Right ventricle myocardium superior (tissue), 1 donor: ENCODE measurements around the gene RFX5. TPM values are rescaled to one million over a fixed set of nuclear protein-coding genes. Genes with fewer than 3 reads are reported as not detected.

Source experiments
- ATAC-seq: fragments of 200-7000 bp; cut with Tn5 transposase; one replicate; pipeline ENCODE4 v1.9.1; 2020; ENCODE audit warnings: mild to moderate bottlenecking; ENCODE audit not compliant: poor library complexity
- DNase-seq: peaks from one replicate; pipeline ENCODE4 v3.0.0-alpha.2; 2020
- intact Hi-C: fragments of 100-400 bp; cut with DNase I; formaldehyde crosslinking; loops from one replicate; pipeline ENCODE4 v1.11.2; 2022
- total RNA-seq: library from RNA; stranded (reverse); fragmentation: NEBNext Ultra II Directional; extraction: Animal tissue kit (Norgen Biotek cat#: 25700); gene quantifications from one replicate; pipeline ENCODE4 v1.2.1, GENCODE V29; 2021
- donor health status: DM: no; HTN: yes; CAD: no; lungs with severe emphysema.

RFX5 gene
- total RNA-seq, 1 donor from 2014 or later, result 16.3 TPM

DNA sequence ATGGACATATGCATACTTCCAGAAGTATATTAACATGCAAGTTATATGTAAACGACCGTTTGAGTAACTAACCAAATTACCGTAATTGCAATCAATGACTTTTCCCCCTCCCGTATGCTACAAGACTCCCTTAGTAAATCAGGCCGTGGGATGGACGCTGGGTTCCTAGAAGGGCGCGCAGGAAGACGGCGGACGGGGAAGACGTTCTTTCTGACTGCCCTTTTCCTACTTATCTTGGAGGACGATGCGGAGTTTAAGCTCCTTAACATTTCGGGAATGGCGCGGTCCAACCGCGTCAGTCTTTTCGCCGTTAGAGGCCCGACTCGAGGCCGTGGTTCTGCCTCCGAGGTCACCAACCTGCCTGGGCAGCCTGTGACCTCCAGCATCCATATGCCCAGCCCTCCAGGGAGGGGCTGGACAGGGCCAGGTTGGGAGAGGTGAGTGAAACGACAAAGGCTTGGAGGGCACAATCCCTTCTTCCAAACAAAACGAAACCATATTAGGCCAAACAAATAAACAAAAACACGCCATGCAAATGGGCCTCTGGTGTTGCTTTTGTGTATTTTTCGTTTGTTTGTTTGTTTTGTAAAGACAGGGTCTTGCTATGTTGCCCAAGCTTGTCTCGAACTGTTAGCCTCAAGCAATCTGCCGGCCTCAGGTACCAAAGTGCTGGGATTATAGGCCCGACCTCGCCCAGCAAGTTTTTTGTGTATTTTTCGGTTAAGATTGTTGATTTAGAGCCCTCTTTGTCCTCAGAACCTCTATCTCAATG, 19.0 kb downstream of the RFX5 start:
- peak; percentile 37 for ATAC-seq
- no peak for DNase-seq
- intact Hi-C loops, result no loop called here

GRCh38 chr1:151327223-151327902, 19.7 kb downstream of the RFX5 start, which contains the start of gene PI4KB:
Gene PI4KB (minus strand): TSS chr1:151327416. CDS start chr1:151316481, 10,935 bp downstream.
- DNase-seq (peak; percentile 89), ATAC-seq (peak; percentile 99)
- intact Hi-C loops, result no loop called here

DNA sequence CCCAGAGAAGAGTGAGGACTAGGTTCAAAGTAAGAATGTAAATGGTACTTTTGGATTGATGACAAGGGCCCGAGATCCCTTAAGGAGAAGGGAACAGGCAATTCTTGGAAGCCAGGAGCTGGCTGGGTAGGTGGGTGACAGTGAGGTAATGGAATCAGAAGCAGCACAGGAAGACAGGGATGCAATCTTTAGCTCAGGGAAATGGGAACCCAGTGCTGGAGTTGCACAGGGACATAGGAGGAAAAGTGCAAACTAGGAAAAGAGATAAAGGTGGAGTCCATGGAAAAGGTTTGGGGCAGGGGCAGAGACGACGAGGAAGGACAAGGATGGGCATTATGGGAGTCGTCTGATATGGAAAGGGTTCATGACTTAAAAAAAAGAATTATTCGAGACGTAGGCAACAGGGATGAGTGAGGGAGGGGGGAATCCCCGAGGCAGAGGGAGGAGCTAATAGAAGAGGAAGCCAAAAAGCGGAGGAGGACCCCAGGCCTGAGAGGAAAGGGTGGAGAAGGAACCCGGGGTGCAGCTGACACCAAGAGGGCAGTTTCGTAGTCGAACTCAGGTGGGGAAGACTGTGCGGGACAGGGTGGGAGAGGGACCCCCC, 20.3 kb downstream of the RFX5 start:
- DNase-seq (peak; percentile 59), ATAC-seq (peak; percentile 68)
- intact Hi-C loops, result no loop called here

DNA sequence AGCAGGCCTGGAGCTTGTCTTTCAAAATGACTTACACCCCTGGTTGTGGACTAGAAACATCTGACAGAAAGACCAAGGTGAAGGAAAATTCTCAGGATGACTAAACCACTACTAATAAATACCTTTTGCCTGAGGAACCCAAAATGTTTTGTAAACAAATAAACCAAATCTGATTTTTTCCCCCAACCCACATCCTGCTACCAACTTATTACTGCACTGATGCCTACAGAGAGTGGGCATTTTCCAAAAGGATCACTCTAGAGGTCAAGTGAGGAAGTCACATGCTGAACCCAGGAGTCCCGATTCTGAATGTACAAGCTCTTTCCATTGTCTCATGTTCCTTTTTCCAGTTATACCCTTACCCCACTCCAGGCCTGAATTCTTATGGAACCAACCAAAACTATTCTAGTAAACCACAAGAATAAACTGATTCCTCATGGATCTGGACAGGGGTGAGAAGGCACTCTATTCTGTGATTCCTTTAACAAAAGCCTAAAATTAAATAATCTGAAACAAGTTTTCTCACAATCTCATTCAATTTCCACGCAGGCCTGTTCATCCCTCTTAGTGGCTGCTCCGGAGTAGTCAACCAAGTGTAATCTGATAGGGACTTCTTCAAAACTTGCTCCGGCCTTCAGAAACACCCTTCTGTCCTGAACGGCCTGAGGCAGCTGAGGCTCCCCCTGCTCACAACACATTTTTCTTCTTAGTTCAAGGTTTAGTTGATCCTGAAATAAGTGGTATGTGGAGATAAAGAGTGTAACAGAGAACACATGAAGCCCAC, 21.2 kb downstream of the RFX5 start:
- intact Hi-C loops, result no loop called here
- DNase-seq (no peak), ATAC-seq (no peak)

- intact Hi-C loops, result no loop called here
- DNase-seq (no peak), ATAC-seq (no peak)
These were observed 21.8 kb downstream of the RFX5 start for GRCh38 chr1:151325231-151325630.

DNA sequence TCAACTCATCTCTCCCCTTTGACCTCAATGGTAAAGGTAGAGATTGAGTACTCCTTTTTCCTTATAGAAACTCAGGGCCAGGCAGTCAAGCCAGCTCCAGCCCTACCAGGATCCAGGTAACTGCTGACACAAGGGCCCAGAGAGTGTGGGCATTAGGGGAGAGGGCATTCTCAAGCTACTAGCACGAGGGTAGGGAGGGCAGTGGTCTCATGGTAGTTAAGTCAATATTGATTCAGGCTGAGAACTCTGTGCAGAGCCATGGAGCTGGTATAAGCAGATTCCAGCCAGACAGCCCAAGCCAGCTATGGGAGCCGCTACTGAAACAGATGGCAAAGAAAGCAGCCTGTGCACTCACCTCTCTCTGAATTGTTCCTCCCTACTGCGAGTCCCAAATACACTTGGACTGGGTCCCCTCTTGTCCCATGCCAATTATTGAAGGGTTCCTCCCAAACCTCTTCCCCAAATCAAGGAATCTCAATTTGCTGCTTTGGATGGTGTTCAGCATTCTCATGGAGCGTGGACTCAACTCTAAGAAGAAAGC, 22.6 kb downstream of the RFX5 start:
- DNase-seq (no peak), ATAC-seq (no peak)
- intact Hi-C loops, result no loop called here

- intact Hi-C loops, result no loop called here
- DNase-seq (no peak), ATAC-seq (no peak)
These were observed 28.1 kb downstream of the RFX5 start for GRCh38 chr1:151318975-151319374.

GRCh38 chr1:151315565-151316235, 31.4 kb downstream of the RFX5 start:
- intact Hi-C loops, result no loop called here
- DNase-seq (no peak), ATAC-seq (no peak)

DNA sequence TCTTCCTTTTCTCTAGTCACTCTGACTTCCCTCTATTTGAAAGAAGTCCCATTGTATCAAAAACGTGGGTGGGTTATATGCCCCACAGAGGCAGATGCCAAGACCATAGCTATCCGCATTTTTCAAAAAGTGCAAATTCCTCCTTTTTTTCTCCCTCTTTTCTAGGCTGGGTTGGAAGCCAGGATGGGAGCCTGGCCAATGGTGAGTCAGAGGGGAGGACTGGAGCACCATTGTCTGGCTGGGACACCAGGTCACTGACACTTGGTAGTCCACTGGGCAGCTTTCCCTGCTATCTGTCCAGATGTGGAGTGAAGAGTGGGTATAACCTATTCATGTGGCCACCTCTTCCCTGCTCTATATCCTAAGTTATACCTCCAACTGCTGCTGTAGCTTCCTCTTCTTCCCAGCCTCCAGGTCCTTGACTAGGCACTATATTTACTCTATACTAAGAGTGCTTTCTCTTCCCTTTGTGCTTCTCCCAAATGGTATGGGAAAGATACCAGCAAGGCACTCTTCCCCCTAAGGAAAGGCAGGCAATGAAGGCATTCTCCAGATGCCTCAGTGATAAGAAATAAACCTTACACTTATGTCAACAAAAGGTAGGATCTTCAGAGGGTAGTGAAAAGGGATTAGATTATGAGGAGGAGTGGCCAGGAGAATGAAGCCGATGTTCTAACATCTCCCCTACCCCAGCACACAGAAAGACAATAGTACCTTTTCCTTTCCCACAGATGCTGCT, 32.7 kb downstream of the RFX5 start:
- intact Hi-C loops, result no loop called here
- peak; percentile 91 for DNase-seq
- peak; percentile 74 for ATAC-seq

- intact Hi-C loops, result no loop called here
- ATAC-seq (peak; percentile 57), DNase-seq (peak; percentile 69)
These were observed 33.6 kb downstream of the RFX5 start for GRCh38 chr1:151313501-151313900.

DNA sequence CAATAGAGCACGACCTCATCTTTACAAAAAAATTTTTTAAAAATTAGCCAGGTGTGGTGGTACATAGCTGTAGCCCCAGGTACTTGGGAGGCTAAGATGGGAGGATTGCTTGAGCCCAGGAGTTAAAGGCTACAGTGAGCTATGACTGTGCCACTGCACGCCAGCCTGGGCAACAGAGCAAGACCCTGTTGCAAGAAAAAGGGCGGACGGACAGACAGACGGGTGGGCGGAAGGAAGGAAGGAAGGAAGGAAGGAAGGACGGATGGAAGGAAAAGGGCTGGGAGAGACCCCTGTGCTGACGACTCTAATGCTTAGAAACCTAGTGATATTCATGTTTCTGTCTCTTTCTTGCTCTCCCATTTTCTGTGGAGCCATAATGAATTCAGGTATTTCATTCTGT, 34.2 kb downstream of the RFX5 start:
- no peak for ATAC-seq
- intact Hi-C loops, result no loop called here
- no peak for DNase-seq

DNA sequence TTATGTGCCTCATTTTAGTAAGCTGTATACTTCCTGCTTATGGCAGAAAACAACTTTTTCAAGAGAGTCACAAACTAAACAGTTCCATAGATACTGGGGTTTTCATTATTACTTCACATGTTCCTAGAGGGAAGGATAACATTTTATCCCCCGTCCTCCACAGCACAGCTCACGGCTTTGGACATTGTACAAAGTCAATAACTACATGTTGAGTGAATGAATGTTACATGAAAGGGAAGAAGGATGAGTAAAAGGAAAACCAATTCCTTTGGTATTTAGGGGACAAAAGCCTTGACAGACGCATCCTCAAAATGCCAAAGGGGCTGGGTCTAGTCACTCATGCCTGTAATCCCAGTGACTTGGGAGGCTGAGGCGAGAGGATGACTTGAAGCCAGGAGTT, 34.6 kb downstream of the RFX5 start:
- intact Hi-C loops, result no loop called here
- no peak for DNase-seq
- no peak for ATAC-seq

- ATAC-seq, result peak; percentile 85
- intact Hi-C loops, result no loop called here
- peak; percentile 67 for DNase-seq
These were observed 35.3 kb downstream of the RFX5 start for GRCh38 chr1:151311589-151312331.

DNA sequence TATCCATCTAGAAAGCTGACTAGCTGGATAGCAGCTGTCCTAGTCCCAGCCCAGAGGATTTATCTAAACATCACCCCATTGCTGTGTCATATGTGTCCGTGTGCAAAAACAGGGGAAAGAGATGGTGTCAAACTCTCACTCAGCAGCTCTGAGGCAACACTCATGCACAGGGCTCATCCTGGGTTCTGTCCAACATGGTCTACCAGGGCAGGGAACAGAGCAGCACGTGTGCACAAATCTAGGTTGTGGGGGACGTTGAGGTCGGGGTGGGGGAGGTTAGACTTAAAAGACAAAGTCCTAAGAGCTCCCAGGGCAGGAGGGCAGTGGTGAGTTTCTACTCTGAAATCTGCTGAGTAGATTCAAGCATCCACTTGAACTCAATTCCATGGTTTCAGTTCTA, 36.0 kb downstream of the RFX5 start:
- ATAC-seq (no peak), DNase-seq (no peak)
- intact Hi-C loops, result no loop called here

GRCh38 chr1:151309811-151310323, 37.2 kb downstream of the RFX5 start:
- intact Hi-C loops, result no loop called here
- DNase-seq, result no peak
- ATAC-seq, result no peak

DNA sequence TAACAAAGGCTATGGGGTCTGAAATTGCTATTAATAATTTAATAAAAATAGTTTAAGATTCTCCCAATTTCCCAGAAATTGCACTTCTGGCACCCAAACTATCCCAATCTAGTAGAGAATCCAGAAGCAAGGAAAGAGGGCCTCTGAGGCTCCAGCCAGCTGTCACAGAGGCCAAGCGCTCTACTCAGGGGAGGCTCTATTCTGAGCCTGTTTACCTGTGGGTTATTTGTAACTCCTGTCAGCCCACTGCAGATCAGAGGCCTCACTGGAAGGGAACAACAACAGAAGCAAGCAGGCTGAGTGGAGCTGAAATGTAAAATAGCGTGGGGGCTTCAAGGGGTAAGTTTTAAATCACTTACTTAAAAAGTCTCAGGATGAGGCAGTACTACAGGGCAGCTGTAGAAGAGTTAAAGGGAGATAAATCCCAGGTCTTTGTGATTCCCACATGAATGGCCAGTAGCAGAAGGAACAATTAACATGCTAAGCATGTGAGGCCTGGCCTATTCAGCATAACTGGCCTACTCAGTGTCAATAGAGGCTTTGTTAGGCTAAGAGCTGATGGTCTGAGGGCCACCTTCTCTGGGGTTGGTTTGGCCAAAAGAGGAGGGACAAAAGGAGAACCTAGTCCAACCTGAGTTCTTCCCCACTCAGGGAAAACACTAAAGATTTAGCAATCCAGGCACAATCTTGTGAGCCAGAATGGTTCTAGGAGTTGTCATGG, 52.1 kb downstream of the RFX5 start:
- DNase-seq (no peak), ATAC-seq (no peak)
- intact Hi-C loops, result loop anchor here (5.0 kb wide), 1 partner anchor 47 kb away; no protein-coding TSS in a partner anchor
